ENCODE results near the gene LRRC46. TPM values are rescaled to one million over a fixed set of nuclear protein-coding genes. Genes with fewer than 3 reads are reported as not detected.

LRRC46 gene
- total RNA-seq, 2 donors from 2014 or later, result 0.20 to 0.21 TPM

GRCh38 chr17:47806026-47806912 lies 25.2 kb upstream of the LRRC46 start:
- Histone ChIP-seq H3K27ac (no peak overlapping the region), H3K4me3 (no peak overlapping the region), H3K4me1 (peaks cover 7% of the 10 kb centered on the region), H3K36me3 (peaks cover 16% of the 10 kb centered on the region), H3K9me3 (no peaks in the 10 kb centered on the region), H3K27me3 (no peaks in the 10 kb centered on the region), H3K9ac (ENCODE audit: low read depth in 2 of 2, low read length in 2 of 2) (no peak overlapping the region)
- intact Hi-C loops (cut with DNase I), result loop anchor here (10.0 kb wide), 2 partner anchors 111 to 141 kb away; partner anchors contain the start of gene TBKBP1
- TF ChIP-seq CTCF (IDR thresholded peaks at IDR 0.05), result no peak
- no peak for DNase-seq

GRCh38 chr17:47806913-47807255 lies 24.6 kb upstream of the LRRC46 start:
- intact Hi-C loops (cut with DNase I), result loop anchor here (10.0 kb wide), 2 partner anchors 112 to 142 kb away; partner anchors contain the start of gene TBKBP1
- Histone ChIP-seq H3K36me3 (peaks cover 16% of the 10 kb centered on the region), H3K4me3 (no peak overlapping the region), H3K27me3 (no peaks in the 10 kb centered on the region), H3K9me3 (no peaks in the 10 kb centered on the region), H3K27ac (no peak overlapping the region), H3K9ac (ENCODE audit: low read depth in 2 of 2, low read length in 2 of 2) (no peak overlapping the region), H3K4me1 (peaks cover 7% of the 10 kb centered on the region)
- TF ChIP-seq CTCF (IDR thresholded peaks at IDR 0.05), result no peak
- DNase-seq, result no peak

GRCh38 chr17:47807421-47807820 lies 24.0 kb upstream of the LRRC46 start:
- no peak for TF ChIP-seq CTCF (IDR thresholded peaks at IDR 0.05)
- Histone ChIP-seq H3K4me3 (no peak overlapping the region), H3K9me3 (no peaks in the 10 kb centered on the region), H3K9ac (ENCODE audit: low read depth in 2 of 2, low read length in 2 of 2) (no peak overlapping the region), H3K27me3 (no peaks in the 10 kb centered on the region), H3K36me3 (peaks cover 16% of the 10 kb centered on the region), H3K4me1 (peaks cover 7% of the 10 kb centered on the region), H3K27ac (no peak overlapping the region)
- no peak for DNase-seq
- intact Hi-C loops (cut with DNase I), result loop anchor here (10.0 kb wide), 2 partner anchors 113 to 143 kb away; partner anchors contain the start of gene TBKBP1

- intact Hi-C loops (cut with DNase I), result loop anchor here (10.0 kb wide), 2 partner anchors 113 to 143 kb away; partner anchors contain the start of gene TBKBP1
- no peak overlapping the region for H3K9ac ChIP-seq (ENCODE audit: low read depth in 2 of 2, low read length in 2 of 2)
- H3K27me3 ChIP-seq, result no peaks in the 10 kb centered on the region
- peaks cover 16% of the 10 kb centered on the region for H3K36me3 ChIP-seq
- H3K4me1 ChIP-seq, result peaks cover 7% of the 10 kb centered on the region
- H3K9me3 ChIP-seq, result no peaks in the 10 kb centered on the region
- TF ChIP-seq CTCF (IDR thresholded peaks at IDR 0.05), result no peak
- no peak overlapping the region for H3K27ac ChIP-seq
- DNase-seq, result no peak
- H3K4me3 ChIP-seq, result no peak overlapping the region
Observed at GRCh38 chr17:47808036-47808829, 23.2 kb upstream of the LRRC46 start.

GRCh38 chr17:47808830-47809480 lies 22.5 kb upstream of the LRRC46 start:
- intact Hi-C loops (cut with DNase I), result loop anchor here (10.0 kb wide), 2 partner anchors 114 to 144 kb away; partner anchors contain the start of gene TBKBP1
- Histone ChIP-seq H3K27ac (no peak overlapping the region), H3K4me1 (peaks cover 7% of the 10 kb centered on the region), H3K9me3 (no peaks in the 10 kb centered on the region), H3K4me3 (no peak overlapping the region), H3K9ac (ENCODE audit: low read depth in 2 of 2, low read length in 2 of 2) (no peak overlapping the region), H3K36me3 (peaks cover 16% of the 10 kb centered on the region), H3K27me3 (no peaks in the 10 kb centered on the region)
- TF ChIP-seq CTCF (IDR thresholded peaks at IDR 0.05), result no peak
- no peak for DNase-seq

Measured in colonic mucosa (tissue), 4 donors.